CD4-positive, alpha-beta T cell treated with Interleukin-6 for 4 hours (primary cell): ENCODE results near the gene TMEM200B.
"Not testable (repeated sequence)": the region's sequence is repeated elsewhere in the genome, so short reads cannot be mapped to it uniquely, and the experiment has no call there.

ENCODE experiments used
- DNase-seq: peaks from one replicate; pipeline ENCODE4 v3.0.0-alpha.2; 2020; ENCODE audit warnings: mixed read lengths

The TMEM200B gene

DNA sequence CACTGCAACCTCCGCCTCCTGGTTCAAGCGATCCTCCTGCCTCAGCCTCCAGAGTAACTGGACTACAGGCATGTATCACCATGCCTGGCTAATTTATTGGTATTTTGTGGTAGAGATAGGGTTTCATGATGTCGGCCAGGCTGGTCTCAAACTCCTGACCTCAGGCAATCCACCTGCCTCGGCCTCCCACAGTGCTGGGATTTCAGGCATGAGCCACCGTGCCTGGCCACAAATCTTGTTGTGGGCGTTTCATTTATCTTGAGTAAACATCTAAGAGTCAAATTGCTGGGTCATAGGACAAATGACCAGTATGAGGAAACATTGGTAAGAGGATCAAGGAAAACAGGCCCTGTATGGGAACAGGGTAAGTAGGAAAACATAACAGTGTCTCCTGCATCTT lies 17.9 kb downstream of the TMEM200B start:
- DNase-seq, result no peak

DNA sequence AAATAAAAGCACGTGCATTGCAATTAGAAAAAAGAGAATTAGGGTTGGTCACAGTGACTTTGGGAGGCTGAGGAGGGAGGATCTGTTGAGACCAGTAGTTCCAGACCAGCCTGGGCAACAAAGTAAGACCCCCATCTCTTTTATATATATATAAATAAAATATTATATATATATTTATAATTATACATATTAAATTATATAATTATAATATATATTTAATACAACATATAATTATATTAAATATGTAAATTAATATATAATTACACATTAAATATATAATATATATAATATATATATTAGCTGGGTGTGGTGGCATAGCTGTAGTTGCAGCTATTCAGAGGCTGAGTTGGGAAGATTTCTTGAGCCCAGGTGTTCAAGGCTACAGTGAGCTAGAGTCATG lies 23.2 kb downstream of the TMEM200B start:
- DNase-seq, result no peak

GRCh38 chr1:29099286-29099685 lies 24.4 kb downstream of the TMEM200B start:
- no peak for DNase-seq

- no peak for DNase-seq
Observed at GRCh38 chr1:29096231-29096886, 27.3 kb downstream of the TMEM200B start.

GRCh38 chr1:29094954-29095353 lies 28.7 kb downstream of the TMEM200B start:
- no peak for DNase-seq

DNA sequence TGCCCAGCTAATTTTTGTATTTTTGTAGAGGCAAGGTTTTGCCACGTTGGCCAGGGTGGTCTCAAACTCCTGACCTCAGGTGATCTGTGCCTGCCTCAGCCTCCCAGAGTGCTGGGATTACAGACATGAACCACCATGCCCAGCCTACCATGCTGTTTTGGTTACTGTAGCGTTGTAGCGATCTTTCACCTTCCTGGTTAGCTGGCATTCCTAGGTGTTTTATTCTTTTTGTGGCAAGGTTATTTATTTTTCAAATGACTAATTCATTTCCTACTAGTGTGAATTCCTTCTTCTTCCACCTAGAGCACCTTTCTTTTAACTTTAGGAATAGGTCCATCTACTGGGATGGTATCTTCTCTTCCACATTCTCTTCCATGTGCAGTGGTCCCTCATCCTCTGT lies 29.3 kb downstream of the TMEM200B start:
- no peak for DNase-seq

- DNase-seq, result not testable (repeated sequence)
Observed at GRCh38 chr1:29092704-29093103, 31.0 kb downstream of the TMEM200B start.

GRCh38 chr1:29090937-29091618 lies 32.6 kb downstream of the TMEM200B start:
- no peak for DNase-seq

GRCh38 chr1:29084196-29084521 lies 39.5 kb downstream of the TMEM200B start:
- DNase-seq, result no peak

GRCh38 chr1:29083317-29084195 lies 40.1 kb downstream of the TMEM200B start:
- DNase-seq, result no peak

GRCh38 chr1:29082519-29082918 lies 41.2 kb downstream of the TMEM200B start:
- no peak for DNase-seq

DNA sequence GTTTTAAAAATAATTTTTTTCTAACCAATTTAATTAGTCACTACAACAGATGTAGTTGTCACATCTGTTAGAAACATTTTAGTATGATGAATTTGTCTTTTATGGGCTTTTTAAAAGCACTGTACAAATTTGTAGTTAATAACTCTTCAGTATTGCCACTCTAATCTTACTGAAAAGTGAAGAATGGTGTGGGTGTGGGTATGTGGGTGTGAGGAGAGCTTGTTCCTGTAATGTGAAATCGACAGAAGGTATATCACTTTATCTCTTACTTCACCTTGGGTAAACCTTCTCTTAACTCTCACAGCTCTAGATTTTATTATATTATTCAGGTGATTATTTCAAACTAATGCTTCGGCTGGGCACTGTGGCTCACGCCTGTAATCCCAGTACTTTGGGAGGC lies 42.5 kb downstream of the TMEM200B start:
- DNase-seq, result no peak

- not testable (repeated sequence) for DNase-seq
Observed at GRCh38 chr1:29079916-29080629, 43.6 kb downstream of the TMEM200B start.

DNA sequence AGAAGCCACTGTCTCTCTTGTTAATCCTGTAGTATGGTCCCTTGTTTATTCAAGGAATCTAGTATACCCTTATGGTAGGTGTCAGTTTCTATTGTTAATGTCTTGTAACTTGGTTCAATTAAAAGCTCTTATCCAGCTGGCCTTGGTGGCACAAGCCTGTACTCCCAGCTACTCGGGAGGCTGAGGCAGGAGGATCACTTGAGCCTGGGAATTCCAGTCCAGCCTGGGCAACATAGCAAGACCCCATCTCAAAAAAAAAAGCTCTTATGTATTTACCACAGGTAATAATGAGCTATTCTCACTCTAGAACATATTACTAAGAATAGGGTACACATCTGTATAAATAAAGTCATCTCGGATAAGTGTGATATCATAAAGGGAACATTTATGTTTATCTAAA lies 46.5 kb downstream of the TMEM200B start:
- DNase-seq, result no peak
